GM21515 (cell line): ENCODE results near the gene GOLGA7B.

Experiments used
- ATAC-seq: cut with Tn5 transposase; IDR thresholded peaks from one replicate; pipeline ENCODE4 v1.9.1; 2021; ENCODE audit not compliant: unreplicated experiment

GOLGA7B gene

DNA sequence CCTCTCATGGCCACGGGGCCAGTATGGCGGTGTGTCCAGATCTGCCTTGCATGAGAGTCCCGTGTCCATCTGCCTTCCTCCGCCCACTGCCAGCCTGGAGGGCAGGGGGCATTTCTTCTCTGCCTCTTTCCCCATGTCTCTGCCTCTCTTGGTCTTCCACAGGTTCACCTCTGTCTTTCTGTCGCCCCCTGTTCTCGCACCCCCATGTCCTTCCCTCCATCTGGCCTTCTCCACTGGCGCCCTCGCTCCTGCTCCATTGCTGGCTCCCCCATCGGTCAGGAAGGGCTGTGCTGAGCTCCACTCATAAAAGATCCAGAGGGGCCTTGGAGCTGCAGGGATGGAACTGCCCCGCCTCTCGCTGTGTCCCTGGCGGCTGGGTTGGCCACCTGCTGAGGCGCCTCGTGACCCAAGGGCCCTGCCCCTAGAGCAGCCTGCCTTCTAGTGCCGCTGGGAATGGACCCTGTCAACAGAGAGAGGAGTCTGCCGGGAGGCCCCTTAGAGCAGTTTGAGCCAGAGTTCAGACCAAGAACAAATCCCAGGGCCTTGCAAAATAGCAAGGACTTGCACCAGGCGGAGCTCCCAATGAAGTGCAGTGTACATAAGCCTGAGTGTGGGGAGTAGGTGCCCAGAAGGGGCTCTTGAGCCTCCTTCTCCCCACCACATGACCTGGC lies 42.0 kb downstream of the GOLGA7B start:
- no peak for ATAC-seq

DNA sequence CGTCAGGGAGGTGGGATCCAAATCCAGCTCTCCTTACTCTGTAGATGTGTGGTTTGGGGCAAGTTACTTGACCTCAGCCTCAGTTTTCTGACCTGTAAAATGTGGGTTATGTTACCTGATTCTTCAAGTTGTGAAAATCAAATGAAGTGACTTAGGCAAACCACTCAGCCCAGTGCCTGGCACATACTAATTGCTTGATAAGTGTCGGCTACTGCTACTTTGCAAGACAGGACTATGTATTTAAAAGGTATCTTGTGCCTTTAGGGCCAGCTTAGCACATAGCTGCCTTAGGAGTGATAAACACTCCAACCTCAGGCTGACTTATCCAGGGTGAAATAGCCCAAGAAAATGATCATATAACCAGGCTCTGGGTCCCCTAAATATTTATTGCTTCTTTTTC lies 42.9 kb downstream of the GOLGA7B start:
- no peak for ATAC-seq

DNA sequence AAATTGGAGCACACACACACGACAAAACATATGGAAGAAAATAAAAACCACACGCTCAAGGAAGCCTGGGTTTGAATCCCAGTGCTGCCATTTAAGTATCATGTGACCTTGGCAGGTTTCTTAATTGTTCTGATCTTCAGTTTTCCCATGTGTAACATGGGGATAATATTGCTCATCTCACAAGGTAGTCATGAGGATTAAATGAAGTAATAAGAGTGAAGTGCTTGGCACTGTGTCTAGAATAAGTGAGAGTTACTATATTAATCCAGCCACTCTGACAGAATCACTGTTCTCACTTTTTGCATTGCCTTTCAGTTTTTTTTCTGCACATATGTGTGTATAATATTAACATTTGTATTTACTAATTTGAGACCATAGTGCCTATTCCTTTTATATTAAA lies 43.3 kb downstream of the GOLGA7B start:
- ATAC-seq = no peak

DNA sequence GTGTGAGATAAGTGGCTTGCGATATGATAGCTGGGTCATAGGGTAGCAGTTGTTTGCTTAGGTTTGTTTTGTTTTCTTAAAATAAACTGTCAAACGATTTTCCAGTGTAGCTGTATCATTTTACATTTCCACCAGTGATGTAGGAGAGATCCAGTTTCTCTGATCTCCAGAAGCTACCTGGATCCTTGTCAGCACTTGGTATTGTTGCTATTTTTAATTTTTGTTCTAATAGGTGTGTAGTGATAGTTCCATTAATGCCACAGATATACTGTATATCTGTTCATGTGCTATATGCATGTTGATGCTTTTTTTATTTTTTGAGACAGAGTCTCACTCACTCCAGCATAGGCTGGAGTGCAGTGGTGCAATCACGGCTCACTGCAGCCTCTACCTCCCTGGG lies 44.4 kb downstream of the GOLGA7B start:
- ATAC-seq = no peak

DNA sequence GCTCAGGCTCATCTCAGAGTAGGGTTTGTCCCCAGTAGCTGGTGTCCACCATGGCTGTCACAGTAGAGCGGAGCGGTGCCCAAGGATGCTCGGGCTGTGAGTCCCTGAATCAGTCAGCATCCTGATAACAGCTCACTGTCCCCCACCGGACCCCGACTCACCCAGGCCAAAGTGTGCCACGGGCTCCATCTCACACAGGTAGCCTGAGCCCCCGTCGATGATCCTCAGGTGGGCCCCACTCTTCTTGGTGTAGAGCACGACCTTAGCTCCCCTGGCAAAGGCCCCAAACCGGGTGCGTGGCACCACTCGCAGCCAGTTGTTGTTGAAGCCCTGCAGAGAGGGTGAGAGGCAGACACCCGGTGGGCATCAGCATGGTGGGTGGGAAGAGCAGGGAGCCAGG lies 45.4 kb downstream of the GOLGA7B start:
- ATAC-seq = no peak

DNA sequence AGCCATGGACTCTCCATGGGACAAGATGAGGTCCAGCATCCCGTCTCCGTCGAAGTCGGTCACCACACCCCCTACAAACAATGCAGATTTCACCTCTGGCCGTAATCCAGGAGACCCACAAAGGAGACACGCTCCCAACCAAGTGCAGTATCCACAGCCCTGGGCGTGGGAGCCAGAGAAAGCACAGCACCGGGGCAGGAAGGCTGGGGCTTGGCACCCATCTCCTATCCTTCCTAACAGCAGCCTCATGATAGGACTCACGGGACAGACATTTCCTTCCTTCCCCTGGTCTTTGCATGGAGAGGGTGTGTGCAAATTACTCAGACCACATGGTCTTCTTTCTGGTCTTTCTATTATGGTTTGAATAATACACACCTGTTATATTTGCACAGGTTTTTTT lies 46.3 kb downstream of the GOLGA7B start:
- no peak for ATAC-seq

DNA sequence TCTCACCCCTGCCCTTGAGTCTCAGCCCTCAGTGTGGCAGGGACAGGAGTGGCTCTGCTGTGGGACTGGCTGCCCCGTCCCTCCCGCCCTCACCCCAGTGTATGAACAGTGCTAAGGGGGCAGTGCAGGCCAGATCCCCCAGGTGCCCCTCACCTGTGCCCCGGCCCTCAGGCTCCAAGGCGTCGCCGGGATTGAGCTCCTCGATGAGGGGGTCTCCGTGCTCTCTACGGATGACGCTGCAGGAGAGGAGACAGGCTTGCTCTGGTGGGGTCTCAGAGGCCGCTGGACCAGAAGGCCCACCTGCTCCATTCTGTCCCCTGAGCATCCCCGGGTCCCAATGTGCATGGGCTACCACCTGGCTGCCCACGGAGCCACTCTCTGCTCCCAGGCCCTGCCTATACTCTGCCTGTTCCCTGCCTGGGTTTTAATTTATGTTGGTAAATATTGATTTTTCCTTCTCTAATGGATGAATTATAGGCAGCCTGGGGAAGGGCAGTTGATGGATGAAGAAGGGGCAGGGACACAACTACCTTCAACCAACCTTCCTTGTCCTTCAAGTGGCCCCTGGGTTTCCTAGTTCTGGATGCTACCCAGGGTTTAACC lies 47.2 kb downstream of the GOLGA7B start:
- ATAC-seq = no peak

DNA sequence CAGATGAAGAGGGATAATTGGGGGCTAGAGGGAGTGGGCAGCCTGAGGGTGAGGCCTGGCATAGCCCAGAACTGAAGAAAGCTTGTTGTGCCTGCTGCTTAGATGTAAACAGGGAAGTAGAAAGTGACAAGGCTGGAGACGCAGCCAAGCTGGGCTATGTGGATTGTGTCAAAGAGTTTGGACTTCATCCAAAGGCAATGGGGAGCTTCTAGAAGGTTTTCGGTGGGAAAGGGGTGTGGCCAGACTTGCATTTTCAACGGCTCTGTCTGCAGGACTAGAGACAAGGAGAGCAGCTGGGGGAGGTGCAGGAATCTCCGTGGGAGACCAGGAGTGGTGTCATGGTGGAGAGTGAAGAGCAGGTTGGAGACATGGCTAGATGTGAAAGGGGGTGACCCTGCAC lies 48.8 kb downstream of the GOLGA7B start:
- ATAC-seq = no peak

DNA sequence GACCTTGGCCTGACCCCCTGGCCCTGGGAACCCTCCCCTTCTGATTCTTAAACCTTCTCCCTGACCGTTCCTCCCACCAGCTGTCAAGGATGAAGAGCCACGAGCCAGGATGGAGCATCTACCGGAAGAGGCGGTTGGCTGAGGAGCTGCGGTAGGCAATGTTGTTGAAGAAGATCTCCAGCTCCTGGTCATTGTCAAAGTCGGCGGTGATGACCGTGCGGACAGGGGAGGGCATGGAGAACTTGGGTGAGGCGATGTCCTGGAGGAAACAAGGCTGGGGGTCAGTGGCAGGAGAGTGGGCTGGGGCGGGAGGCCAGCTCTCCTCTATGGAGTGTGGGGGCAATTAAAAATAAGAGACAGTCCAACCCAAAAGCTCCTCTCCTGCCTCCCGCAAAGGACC lies 51.7 kb downstream of the GOLGA7B start:
- ATAC-seq = no peak

DNA sequence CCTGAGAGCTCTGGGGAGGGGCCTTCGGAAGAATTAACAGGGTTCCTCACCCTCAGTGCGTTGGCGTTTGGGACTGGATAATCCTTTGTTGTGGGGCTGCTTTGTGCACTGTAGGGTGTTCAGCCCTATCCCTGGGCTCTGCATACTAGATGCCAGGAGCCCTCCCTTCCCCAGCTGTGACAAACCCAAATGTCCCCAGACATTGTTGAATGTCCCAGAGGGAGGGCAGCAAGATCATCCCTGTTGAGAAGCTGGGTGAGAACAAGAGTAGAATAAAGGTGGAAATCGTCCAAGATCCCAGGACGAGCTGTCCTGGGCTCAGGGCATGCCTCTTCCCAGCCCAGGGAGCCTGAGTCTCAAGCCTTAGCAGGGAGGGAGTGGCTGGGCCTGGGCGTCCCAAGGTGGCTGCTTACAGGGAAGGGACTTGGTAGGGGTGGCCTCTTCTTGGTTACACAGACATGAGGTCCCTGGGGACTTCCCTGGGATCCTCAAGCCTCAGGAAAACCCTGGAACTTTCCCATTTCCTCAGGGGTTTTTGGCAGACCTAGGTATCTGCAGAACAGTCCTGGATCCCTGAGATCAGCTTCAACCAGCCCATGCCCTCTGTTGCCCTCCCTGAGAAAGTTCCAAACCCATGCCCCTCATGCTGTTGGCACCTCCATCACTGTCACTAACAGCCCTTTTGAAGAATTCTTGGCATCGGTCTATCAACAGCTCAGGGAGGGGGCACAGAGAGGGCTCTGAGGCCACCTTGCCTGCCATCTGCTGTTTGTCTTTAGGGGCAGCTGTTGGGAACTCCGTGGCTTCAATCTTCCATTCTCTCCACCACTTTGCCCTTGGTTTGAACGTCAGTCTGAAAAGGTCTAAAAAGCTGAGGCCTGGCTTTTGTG lies 53.7 kb downstream of the GOLGA7B start:
- no peak for ATAC-seq

DNA sequence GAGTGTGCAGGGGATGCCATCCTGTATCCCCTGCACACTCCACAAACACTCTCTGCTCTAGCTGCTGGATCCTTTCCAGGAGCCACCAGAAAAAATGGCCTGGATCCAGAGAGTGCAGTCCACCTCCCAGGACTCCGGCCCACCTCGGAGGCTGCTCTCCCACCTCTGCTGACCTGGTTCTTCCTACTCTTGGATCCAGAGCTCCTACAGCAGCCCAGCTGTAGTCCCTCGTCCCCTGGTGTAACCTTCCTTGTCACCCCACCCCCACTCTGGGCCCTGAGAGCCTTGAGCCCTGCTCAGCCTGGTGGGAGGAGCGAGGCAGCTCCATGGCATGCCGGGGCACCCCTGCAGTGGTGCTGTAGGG lies 54.4 kb downstream of the GOLGA7B start:
- no peak for ATAC-seq

DNA sequence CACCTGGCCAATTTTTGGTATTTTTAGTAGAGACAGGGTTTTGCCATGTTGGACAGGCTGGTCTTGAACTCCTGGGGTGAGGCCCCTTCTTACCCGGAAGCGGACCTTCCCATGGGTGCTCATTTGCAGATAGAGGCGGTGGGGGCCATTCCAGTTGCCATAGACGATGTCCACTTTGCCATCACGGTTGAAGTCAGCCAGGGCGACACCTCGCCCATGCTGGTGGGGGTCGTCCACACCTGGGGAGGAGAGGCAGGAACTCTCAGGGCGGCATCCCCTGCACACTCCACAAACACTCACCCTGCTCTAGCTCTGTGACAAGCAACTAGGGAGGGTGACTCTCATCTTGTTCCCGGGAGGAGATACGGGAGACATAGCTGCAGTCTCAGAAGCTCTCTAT lies 54.9 kb downstream of the GOLGA7B start:
- no peak for ATAC-seq

DNA sequence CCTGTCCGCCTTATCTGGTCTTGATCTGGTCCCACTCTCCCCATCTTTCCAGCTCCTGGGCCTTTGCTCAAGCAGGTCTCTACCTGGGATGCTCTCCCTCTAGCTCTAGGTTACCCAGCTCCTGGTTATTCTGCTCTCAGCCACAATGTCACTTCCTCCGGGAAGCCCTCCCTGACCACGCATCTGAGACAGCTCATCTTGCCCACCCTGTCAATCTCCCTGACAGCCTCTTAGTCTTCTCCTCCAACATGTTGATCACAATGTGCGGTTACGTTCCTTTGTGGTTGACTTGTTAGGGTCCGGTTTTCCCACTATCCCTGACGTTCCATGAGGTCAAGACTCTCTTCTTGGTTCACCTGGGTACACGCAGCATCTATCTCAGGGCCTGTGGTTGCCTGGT lies 55.6 kb downstream of the GOLGA7B start:
- ATAC-seq = no peak

DNA sequence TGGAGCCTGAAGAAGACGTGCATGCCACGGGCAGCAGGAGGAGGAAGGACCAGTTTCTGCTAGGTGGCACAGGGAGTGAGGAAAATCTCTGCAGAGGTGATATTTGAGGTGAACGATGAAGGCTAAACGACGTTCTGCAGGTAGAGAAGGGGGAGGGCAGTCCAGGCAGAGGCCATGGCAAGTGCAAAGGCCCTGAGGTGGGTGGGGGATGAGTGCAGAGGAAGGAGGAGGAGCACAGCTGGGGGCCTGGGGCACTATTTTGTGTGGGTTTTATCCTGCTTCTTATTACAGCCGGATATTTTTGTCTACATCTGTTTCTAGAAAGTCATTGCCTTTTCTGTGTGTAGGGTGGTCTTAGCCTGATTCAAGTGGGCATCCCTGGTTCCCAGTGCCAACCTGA lies 57.6 kb downstream of the GOLGA7B start:
- ATAC-seq = no peak

DNA sequence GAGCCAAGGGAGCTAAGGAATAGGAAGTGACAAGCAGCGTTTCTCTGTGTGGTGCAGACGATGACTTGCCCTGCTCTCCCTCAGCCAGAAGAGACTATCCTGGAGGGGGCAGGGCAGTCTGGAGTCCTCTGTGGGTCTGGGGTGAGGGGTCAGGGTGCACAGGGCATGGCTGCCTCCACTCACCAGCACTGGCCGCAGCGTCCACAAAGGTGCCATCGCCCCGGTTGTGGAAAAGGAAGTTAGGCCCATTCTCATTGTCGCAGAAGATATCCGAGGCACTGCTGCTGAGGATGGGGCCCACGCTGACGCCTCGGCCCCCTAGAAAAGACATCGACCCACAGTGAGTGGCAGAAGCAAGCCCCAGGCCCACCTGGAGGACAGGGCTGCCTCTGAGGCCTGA lies 58.2 kb downstream of the GOLGA7B start:
- no peak for ATAC-seq

DNA sequence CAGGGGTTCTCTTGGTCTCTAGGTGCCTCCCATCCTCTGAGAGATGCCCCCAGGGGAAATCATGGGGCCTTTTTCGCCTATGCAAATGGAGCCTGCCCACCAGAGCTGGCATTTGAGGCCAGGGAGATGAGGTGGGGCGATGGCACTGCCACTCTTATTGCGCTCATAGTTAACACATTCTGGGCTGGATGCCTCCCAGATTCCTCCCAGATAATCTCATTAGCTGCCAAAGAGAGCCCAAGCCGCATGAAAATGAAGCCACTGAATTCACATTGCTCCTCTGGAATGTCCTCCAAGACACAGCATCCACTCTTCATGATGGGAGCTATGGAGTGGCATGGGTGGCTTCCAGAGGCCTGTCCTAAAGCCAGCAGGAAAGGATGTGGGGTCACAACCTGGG lies 61.0 kb downstream of the GOLGA7B start:
- no peak for ATAC-seq

DNA sequence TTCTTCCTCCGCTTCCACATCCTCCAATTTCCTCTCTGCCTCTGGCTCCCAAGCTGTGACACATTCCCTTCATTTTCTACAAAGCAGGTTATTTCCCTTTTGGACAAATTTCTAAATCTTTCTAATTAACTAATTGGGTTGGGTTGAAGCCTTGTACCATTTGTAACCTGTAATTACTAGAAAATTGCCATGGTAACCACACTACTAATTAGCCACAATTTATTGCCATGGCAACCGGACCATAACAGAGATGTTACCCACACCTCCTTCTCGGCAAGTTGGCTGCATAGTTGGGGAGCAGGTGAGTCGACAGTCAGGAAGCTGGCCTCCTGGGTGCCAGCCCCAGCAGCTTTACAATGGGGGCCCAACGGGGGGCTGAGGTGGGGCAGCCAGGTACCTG lies 61.6 kb downstream of the GOLGA7B start:
- ATAC-seq = no peak

DNA sequence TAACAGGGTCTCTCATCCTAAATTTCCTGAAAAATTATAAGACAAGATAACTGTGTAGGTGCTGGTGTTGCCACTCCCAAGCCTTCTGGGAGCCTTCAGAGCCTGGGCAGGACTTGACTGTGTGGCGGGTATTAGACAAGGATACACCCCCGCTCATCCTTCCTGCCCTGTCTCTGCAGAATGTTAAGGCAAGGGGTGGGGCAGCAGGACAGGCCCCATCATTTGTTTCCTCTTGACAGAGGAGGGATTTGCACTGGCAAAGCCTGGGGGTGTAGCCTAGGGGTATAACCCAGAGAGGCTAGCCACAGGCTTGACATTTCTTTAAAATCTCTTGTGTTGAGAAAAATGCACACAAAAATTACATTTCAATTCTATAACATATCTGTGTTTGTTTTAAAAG lies 63.5 kb downstream of the GOLGA7B start:
- no peak for ATAC-seq

DNA sequence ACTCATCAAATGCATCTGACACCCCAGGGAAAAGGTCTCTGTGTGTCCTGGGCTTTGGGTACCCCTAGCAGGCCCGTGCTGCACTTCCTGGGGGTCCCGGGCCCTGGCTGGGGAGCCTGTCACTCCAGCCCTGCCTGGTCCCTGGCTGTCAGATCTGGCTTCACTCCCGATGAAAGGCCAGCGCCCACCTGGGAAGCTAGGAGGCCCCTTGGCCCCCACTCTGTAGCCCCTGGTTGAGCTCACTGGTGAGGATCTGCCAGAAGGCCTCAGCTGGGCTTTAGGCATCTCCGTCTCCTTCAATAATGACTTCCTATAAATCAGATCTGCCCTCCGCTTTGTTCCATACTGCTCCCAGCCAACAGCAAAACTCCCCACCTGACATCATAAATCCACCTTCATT lies 64.0 kb downstream of the GOLGA7B start:
- ATAC-seq = no peak

DNA sequence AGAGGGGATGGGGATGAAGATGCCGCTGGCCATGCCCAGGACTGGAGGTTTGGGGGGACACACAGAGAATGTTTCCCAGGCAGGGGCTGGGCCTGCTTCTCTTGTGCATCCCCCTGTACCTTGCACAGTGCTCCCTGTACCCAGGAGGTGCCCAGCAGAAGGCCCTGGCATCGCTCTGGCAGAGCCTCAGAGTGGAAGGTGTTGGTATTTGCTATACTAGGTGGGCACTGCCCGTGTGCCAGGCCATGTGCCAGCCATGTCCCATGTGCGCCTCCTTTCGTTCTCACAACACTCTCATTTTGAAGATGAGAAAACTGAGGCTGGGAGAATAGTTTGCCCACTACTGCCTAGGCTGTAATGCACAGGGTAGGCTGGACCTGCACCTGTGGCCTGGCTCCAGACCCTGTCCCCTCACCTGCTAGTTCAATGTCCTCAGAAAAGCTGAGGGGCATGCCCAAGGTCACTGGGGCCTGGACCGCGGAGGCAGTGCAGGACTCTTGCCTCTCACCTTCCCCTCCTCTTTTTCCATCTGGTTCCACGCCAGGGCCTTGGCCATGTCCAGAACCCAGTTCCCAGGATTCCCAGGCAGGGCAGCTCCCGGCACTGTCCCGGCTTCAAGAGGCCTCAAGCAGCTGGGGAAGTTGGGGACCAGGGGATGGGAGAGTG lies 64.7 kb downstream of the GOLGA7B start:
- no peak for ATAC-seq

DNA sequence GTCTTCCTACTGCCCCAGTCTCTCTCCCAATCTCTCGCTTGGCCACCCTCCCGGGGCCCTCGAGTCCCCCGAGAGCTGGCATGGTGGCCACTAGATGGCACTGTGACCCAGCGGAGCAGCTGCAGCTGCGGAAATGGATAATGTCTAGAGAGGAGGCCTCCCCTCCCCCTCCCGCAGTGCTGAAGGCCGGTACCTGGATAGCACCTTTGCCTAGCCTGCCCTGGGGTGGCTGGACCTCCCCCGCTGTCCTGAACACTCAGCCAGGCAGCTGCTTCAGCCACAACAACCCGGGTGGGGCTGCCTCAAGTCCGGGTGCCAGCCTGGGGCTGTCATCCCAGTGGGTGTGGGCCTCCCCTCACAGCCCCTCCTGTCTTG lies 65.2 kb downstream of the GOLGA7B start:
- ATAC-seq = no peak
